HG02943 (cell line): ENCODE results near the gene FAIM2.
"Not testable (repeated sequence)": the region's sequence is repeated elsewhere in the genome, so short reads cannot be mapped to it uniquely, and the experiment has no call there.

Experiments used
- ATAC-seq: cut with Tn5 transposase; IDR thresholded peaks from one replicate; pipeline ENCODE4 v1.9.1; 2021; ENCODE audit warnings: mild to moderate bottlenecking, low read depth, moderate library complexity; ENCODE audit not compliant: unreplicated experiment

The FAIM2 gene

DNA sequence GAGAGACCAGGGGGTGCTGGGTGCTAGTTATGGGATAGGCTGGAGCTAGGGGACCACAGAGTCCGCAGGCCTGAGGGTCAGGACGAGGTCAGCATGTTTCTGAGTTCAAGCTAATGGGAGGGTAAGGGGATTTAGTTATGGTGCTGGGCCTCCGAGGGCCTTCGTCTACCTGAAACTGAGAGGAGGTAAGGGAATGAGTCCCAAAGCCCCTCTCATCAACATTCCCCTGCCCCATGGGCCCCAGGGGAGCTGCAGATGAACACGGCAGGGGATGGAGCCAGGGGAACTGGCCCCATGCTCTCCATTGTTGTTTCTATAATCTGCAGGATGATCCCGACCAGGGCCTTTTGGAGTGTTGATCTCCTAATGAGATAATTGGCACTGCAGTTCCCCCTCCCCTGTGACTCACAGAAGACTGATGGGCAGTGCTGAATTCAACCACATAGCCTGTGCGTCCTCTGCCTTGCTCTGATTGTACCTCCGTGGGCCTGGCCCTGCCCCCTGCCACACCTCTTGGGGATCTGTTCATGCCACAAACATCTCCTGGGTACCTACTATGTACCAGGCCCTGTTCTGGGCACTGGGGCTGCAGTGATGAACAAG lies 21.4 kb downstream of the FAIM2 start:
- ATAC-seq: no peak

DNA sequence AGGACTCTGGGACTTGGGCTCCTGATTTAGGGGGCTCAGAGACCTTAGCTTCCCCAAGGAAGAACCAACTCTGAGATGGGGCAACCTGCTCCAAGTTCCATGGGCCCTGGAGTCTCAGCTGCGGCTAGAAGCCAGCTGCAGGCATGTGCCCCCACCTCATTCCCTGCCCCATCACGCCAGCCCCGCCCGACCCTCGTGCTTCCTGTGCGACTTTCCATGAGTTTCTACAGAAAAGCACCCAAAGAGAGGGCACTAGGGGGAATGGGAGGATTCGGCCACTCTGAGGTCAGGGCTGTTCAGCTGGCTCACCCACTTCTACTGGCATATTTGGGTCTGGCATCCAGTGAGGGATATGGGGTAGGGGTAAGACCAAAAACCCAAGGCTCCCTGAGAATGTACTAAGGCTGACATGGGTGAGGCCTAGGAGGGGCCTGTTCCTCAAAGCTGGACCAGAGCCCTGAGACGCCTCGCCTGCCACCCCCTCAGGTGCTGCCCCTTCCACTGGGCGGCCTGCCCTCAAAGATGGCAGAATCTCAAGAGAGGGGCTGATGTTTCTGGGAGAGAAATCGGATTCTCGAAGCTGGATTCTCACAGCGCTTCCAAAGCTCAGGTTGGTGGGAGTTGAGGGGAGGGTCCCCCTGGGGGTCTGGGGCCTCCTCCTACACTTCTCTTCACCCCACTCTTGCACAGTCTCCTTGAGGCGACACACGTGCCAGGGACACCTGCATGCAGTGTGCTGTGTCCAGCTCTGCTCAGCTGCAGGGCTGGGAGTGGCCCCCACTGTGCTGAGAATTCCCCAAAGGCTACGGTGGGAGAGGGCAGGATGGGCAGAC lies 22.1 kb downstream of the FAIM2 start:
- no peak for ATAC-seq

GRCh38 chr12:49880756-49881414 lies 22.8 kb downstream of the FAIM2 start:
- ATAC-seq: no peak

- ATAC-seq: not testable (repeated sequence)
Measured at GRCh38 chr12:49879065-49879464, 24.6 kb downstream of the FAIM2 start.

DNA sequence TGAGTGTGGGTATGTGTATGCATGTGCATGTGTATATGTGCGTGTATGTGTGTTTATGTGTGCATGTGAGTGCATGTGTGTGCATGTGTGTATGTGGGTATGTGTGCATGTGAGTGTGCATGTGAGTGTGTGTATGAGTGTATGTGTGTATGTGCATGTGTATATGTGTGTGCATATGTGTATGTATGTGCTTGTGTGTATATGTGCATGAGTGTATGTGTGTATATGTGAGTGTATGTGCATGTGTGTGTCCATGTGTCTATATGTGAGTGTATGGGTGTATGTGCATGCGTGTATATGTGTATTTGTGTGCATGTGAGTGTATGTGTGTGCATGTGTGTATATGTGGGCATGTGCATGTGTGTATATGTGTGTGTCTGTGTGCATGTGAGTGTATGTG lies 25.7 kb downstream of the FAIM2 start:
- ATAC-seq: no peak

GRCh38 chr12:49877066-49877465 lies 26.6 kb downstream of the FAIM2 start:
- no peak for ATAC-seq

GRCh38 chr12:49876070-49876469 lies 27.6 kb downstream of the FAIM2 start:
- no peak for ATAC-seq

DNA sequence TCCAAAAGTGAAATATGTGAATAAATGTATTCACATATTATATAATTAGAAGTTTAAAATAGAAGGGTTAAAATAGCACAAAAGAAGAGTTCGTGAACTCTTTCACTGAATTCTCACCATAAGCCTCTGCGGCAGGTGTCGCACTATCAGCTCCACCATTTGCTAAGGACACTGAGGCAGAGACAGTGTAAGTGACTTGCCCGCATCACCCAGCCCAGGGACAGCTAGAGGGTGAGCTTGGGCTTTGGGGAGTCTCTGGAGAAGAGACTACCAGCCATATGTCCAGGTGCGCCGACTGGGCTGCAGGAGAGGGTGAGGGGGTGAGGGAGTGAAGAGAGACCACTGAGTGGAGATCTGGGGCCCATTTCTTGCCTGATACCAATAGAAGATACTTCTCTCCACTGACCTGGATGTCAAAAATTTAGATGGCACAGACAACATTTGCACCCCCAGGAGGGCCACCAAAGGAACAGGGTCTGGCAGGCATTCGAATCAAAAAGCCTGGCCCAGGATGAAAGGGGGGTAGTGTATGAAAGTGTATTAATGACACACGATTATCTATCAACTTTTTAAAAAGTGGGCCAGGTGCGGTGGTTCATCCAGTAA lies 28.5 kb downstream of the FAIM2 start:
- no peak for ATAC-seq

DNA sequence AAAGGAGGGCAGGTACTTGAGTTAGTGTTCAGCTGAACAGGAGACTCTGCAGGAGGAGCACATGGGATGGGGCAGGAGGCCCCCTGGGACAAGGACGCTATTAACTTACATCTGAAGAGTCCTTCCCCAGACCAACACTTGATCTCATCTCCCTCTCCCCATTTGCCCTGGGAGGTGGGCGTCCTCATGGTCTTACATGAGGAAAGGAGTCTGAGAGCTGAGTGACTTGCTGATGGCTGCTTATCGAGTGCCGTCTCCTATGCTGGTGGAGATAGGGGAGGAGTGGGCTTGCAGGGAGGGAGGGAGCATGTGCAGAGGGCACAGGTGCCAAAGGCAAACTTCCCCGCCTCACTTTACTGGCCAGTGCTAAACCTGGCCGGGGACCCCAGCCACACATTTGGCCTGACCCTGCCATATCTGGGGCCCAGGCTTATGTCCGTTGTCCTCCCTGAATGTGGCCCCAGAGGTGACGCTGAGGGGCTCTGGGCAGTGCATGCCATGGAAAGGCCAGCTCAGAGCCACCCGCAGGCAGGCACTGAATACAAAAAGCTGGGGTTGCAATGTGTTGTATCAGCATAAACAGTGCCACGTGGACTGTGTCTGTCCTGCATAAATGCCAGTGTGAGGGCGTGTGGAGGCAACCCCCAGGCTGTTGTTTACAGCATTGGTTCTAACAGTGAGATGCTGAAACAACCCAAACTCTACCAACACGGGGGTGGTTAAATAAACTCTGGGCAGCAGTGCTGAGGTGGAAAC lies 29.4 kb downstream of the FAIM2 start:
- ATAC-seq: no peak

DNA sequence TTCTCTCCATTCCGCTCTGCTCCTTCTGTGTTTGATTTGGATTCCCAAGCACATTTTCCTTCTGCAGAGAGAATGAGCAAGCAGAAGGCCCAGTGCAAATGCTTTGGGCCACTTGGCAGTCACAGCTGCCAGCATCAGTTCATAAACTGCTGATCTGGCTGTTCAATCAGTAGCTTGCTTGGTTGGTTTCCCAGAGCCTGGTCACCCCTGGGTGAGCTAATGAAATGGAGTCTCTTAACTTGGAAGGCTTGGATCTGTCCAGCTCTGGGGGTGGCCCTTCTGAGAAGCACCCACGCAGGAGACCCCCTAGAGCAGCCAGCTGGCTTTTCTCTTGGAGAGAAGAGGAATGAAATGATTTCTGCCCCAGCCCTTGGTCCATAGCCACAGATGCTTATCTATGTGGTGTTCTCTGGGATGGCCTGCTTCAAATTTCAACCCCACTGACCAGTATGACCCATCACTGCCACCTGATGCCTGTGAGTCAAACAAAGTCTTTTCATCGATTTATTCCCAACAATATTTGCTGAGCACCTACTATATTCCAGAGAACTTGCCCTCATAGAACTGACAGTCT lies 30.3 kb downstream of the FAIM2 start:
- ATAC-seq: no peak

DNA sequence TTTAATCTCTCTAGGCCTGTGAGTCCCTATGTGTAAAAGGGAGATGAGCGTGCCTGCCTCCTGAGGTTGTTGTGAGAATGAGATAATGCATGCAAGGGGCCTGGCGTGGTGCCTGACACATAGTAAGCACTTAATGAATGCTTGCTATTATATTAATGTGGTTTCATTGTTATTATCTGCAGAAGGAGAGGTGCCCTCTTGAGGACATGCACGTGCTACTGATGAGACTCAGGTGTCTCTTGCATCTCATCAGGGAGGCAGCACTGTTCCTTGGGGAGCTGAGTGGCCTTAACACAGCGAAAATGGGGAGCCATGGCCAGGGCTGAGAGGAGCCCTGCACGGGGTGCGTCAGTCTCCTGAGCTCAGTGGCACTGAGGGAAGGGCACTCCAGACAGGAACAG lies 30.9 kb downstream of the FAIM2 start:
- ATAC-seq: no peak

- ATAC-seq: no peak
Measured at GRCh38 chr12:49872381-49872780, 31.3 kb downstream of the FAIM2 start.

GRCh38 chr12:49871811-49872251 lies 31.9 kb downstream of the FAIM2 start:
- ATAC-seq: not testable (repeated sequence)

DNA sequence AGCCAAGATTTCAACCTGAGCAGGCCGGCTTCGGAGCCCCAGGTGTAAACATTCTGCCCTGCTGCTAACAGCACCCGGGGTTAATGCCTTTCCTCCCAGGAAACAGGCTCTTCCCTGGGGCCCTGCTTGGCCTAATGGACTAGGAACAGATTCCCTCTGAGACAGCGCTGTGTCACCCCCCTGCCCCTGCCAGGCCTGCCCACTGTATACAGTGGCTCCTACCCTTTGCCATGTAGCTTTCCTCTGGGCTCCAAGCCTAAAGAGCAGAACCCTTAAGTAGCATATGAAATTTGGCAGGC lies 32.5 kb downstream of the FAIM2 start:
- ATAC-seq: no peak

- ATAC-seq: no peak
Measured at GRCh38 chr12:49870501-49871262, 33.0 kb downstream of the FAIM2 start.

GRCh38 chr12:49869816-49870500 lies 33.7 kb downstream of the FAIM2 start:
- ATAC-seq: no peak

- ATAC-seq: no peak
Measured at GRCh38 chr12:49868952-49869815, 34.5 kb downstream of the FAIM2 start.

GRCh38 chr12:49868449-49868848 lies 35.3 kb downstream of the FAIM2 start:
- no peak for ATAC-seq
